Kidney (tissue), 14 donors: Measurements from ENCODE around the gene CHN2. TPM values are rescaled to one million over a fixed set of nuclear protein-coding genes. Genes with fewer than 3 reads are reported as not detected.

Experiments used
- DNase-seq, 5 donors: peaks; one replicate each; pipeline ENCODE4 v3.0.0-alpha.2; 2013 to 2020
- FAIRE-seq: peaks from 2 replicates; lab custom pipeline; 2012; peaks lifted over from hg19 to GRCh38; lab: Jason Lieb, UNC
- H3K27ac ChIP-seq, 2 donors: one replicate each; pipeline ENCODE4 v1.7.0; 2013; ENCODE audit warnings: low read depth in 2 of 2, low read length in 2 of 2, inconsistent platforms in 1 of 2
- H3K27me3 ChIP-seq: one replicate; pipeline ENCODE4 v1.7.1; 2013; ENCODE audit warnings: low read length, inconsistent platforms; ENCODE audit not compliant: control insufficient read depth, insufficient read depth
- H3K36me3 ChIP-seq, 3 donors: one replicate each; pipeline versions ENCODE4 v1.7.0 to v1.7.1; 2013; ENCODE audit warnings: low read length in 3 of 3, control low read depth in 1 of 3, inconsistent platforms in 1 of 3; ENCODE audit not compliant: insufficient read depth in 3 of 3, control insufficient read depth in 2 of 3
- H3K4me1 ChIP-seq, 3 donors: one replicate each; pipeline versions ENCODE4 v1.7.0 to v1.7.1; 2013; ENCODE audit warnings: low read length in 3 of 3, inconsistent platforms in 1 of 3, low read depth in 1 of 3; ENCODE audit not compliant: control insufficient read depth in 2 of 3, insufficient read depth in 2 of 3
- H3K4me3 ChIP-seq, 3 donors: one replicate each; pipeline versions ENCODE4 v1.7.0 to v1.8.1; 2013; ENCODE audit warnings: low read length in 3 of 3, control low read depth in 1 of 3, inconsistent platforms in 1 of 3
- H3K9ac ChIP-seq, 3 donors: one replicate each; pipeline versions ENCODE4 v1.7.0 to v1.7.1; 2013; ENCODE audit warnings: low read length in 3 of 3, control low read depth in 1 of 3, inconsistent platforms in 1 of 3
- H3K9me3 ChIP-seq, 3 donors: one replicate each; pipeline versions ENCODE4 v1.7.0 to v1.7.1; 2013; ENCODE audit warnings: low read length in 3 of 3, control low read depth in 1 of 3, inconsistent platforms in 1 of 3; ENCODE audit not compliant: control insufficient read depth in 2 of 3, insufficient read depth in 1 of 3
- intact Hi-C: fragments of 100-400 bp; cut with DNase I; formaldehyde crosslinking; loops from one replicate; pipeline ENCODE4 v1.11.1; 2022
- polyA plus RNA-seq: library from polyadenylated mRNA; stranded (reverse); fragments of 350-450 nt; fragmentation: Illumina TruSeq; extraction: RNeasy Lipid Tissue Mini Kit (QIAGEN cat#74804); gene quantifications from one replicate; pipeline ENCODE4 v1.2.3, GENCODE V29; 2014; ENCODE audit warnings: low read depth, low replicate concordance; ENCODE audit not compliant: insufficient read depth
- total RNA-seq: library from RNA; stranded (reverse); fragmentation: NEBNext Ultra II Directional; extraction: Animal tissue kit (Norgen Biotek cat#: 25700); gene quantifications from one replicate; pipeline ENCODE4 v1.2.1, GENCODE V29; 2021
- TF ChIP-seq, protein P1 (sequence below): IDR thresholded peaks from 3 replicates; pipeline ENCODE4 v1.5.1; 2012; ENCODE audit warnings: mild to moderate bottlenecking, moderate library complexity, borderline replicate concordance; ENCODE audit not compliant: insufficient read depth; ENCODE audit errors: extremely low read depth
- donor health status: control.
- donor health status: control.
- donor health status: control.
- donor health status: control.
- donor health status: control.
- donor health status: DM: yes; HTN: yes; CAD: no.
- donor health status: Normal renal cell carcinoma (clear cell type).

CHN2 gene
- total and polyA plus RNA-seq, 2 donors from 2014 or later, result 7.4 to 22.5 TPM

DNA sequence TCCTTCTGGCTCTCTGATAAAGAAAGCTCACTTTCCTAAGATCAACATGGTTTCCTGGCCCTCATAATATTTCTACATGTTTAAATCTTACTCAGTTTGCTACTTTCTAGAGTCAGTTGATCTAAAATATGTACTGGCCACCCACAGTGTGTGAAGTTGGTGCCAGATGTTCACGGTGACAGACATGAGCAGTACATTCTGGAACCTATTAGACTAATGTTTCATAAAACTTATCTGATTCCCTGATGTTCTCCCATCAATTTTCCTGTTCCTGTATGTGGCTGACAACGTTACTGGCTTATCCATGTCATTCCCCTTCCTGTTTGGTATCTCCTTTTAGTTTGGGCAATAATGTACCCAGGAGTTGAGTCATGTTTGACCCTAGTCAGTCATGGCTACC is 34.5 kb upstream of the CHN2 start:
- Histone ChIP-seq H3K36me3 (no peaks in the 10 kb centered on the region), H3K9me3 (no peaks in the 10 kb centered on the region), H3K4me3 (no peak overlapping the region), H3K4me1 (no peaks in the 10 kb centered on the region), H3K27ac (no peak overlapping the region), H3K9ac (no peak overlapping the region), H3K27me3 (no peaks in the 10 kb centered on the region)
- TF ChIP-seq, protein P1, sequence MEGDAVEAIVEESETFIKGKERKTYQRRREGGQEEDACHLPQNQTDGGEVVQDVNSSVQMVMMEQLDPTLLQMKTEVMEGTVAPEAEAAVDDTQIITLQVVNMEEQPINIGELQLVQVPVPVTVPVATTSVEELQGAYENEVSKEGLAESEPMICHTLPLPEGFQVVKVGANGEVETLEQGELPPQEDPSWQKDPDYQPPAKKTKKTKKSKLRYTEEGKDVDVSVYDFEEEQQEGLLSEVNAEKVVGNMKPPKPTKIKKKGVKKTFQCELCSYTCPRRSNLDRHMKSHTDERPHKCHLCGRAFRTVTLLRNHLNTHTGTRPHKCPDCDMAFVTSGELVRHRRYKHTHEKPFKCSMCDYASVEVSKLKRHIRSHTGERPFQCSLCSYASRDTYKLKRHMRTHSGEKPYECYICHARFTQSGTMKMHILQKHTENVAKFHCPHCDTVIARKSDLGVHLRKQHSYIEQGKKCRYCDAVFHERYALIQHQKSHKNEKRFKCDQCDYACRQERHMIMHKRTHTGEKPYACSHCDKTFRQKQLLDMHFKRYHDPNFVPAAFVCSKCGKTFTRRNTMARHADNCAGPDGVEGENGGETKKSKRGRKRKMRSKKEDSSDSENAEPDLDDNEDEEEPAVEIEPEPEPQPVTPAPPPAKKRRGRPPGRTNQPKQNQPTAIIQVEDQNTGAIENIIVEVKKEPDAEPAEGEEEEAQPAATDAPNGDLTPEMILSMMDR, result no peak
- intact Hi-C loops, result no loop called here
- DNase-seq, result no peak
- FAIRE-seq, result no peak

DNA sequence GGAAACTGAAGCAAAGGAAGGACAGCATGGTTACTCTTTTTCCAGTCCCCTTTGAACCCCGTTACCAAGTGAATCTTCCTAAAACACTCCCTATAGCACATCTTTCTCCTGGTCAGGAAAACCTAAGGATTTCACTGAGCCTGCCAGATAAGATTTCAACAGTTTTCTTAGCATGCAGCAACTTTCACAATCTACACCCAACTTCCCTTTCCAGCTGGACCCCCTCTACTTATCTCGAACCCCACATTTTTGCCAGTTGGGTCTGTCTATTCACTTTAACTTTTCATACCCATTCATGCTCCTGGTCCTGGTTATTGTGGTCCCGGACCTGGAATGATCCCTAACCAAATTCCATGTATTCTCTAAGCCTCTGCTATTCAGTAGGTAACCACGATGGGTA is 33.3 kb upstream of the CHN2 start:
- no peaks in the 10 kb centered on the region for H3K36me3 ChIP-seq
- FAIRE-seq (no peak), DNase-seq (no peak)
- H3K9me3 ChIP-seq, result no peaks in the 10 kb centered on the region
- H3K27me3 ChIP-seq, result no peaks in the 10 kb centered on the region
- TF ChIP-seq, protein P1, result no peak
- H3K9ac ChIP-seq, result no peak overlapping the region
- intact Hi-C loops, result no loop called here
- no peaks in the 10 kb centered on the region for H3K4me1 ChIP-seq
- no peak overlapping the region for H3K27ac ChIP-seq
- H3K4me3 ChIP-seq, result no peak overlapping the region

DNA sequence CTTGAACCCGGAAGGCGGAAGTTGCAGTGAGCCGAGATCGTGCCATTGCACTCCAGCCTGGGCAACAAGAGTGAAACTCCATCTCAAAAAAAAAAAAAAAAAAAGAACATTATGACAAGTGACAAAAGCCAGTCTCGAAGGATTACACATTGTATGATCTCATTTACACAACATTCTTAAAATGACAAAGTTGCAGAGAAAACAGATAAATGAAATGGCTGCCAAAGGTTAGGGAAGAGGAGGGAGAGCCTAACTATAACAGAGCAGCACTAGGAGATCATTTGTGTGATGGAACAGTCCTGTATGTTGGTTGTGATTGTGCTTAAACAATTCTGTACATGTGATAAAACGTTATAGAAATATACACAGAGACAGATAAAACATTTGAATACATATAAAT is 32.0 kb upstream of the CHN2 start:
- DNase-seq, result no peak
- peaks cover 0 to 3% (median 0%) of the 10 kb centered on the region in 3 donors for H3K4me1 ChIP-seq

More for the DNA sequence above, 32.0 kb upstream of the CHN2 start:
- Histone ChIP-seq H3K27ac (no peak overlapping the region), H3K9me3 (no peaks in the 10 kb centered on the region), H3K27me3 (no peaks in the 10 kb centered on the region), H3K4me3 (no peak overlapping the region), H3K9ac (no peak overlapping the region), H3K36me3 (no peaks in the 10 kb centered on the region)
- no peak for FAIRE-seq
- intact Hi-C loops, result no loop called here
- TF ChIP-seq, protein P1, result no peak
